ENCODE data around the gene TTYH1.

The TTYH1 gene

DNA sequence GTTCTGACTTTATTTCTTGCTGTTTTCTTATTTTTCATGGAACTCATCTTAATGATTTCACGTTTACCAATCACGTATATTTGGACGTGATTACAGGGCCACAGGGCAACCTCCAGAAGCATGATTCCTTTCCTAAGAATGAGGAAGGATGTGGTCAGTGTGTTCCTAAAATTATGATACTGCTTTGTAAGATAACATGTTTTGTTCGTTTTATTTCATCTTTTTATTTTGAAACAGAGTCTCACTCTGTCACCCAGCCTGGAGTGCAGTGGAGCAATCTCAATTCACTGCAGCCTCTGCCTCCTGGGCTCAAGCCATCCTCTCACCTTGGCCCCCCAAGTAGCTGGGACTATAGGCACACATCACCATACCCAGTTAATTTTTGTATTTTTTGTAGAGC lies 25.7 kb upstream of the TTYH1 start:
- H3K4me3 ChIP-seq (ENCODE audit: low read length) = no peak overlapping the region
- TF ChIP-seq, protein P1, sequence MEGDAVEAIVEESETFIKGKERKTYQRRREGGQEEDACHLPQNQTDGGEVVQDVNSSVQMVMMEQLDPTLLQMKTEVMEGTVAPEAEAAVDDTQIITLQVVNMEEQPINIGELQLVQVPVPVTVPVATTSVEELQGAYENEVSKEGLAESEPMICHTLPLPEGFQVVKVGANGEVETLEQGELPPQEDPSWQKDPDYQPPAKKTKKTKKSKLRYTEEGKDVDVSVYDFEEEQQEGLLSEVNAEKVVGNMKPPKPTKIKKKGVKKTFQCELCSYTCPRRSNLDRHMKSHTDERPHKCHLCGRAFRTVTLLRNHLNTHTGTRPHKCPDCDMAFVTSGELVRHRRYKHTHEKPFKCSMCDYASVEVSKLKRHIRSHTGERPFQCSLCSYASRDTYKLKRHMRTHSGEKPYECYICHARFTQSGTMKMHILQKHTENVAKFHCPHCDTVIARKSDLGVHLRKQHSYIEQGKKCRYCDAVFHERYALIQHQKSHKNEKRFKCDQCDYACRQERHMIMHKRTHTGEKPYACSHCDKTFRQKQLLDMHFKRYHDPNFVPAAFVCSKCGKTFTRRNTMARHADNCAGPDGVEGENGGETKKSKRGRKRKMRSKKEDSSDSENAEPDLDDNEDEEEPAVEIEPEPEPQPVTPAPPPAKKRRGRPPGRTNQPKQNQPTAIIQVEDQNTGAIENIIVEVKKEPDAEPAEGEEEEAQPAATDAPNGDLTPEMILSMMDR (conservative IDR thresholded peaks at IDR 0.05; ENCODE audit: low read depth, low read length) = no peak
- DNase-seq (ENCODE audit: low read depth) = no peak

DNA sequence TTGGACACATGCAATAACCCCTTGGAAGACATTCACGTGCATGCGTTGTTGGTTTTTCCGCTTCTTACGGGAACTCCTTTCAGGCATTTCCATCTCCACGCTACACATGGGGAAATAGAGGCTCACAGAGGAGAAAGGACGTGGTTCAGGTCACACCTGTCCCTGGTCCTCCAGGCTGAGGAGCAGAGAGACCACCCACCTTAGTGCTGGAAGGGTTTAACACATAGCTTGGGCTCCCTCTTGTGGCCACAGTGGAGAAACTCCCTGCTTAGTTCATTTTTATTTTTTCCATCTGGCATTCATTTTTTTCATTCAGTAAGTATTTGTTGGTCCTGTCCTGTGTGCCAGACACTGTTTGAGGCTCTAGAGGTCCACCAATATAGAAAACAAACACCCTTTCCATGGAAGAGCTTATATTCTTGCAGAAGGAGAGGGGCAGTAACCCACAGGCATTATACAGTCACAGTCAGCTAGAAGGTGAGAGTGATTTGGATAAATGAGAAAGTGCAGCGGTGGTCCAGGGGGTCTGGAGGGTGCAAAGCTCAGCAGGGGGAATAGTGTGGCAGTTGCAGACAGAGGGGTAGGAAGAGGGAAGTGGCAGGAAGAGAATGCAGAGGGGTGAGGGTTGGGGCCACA lies 24.2 kb upstream of the TTYH1 start:
- DNase-seq (ENCODE audit: low read depth) = peak; percentile 6
- H3K4me3 ChIP-seq (ENCODE audit: low read length) = no peak overlapping the region
- TF ChIP-seq, protein P1 (conservative IDR thresholded peaks at IDR 0.05; ENCODE audit: low read depth, low read length) = peak; percentile 78

- TF ChIP-seq, protein P1 (conservative IDR thresholded peaks at IDR 0.05; ENCODE audit: low read depth, low read length) = peak; percentile 25
- DNase-seq (ENCODE audit: low read depth) = no peak
- H3K4me3 ChIP-seq (ENCODE audit: low read length) = no peak overlapping the region
These were observed 23.6 kb upstream of the TTYH1 start for GRCh38 chr19:54391589-54392061.

- TF ChIP-seq, protein P1 (conservative IDR thresholded peaks at IDR 0.05; ENCODE audit: low read depth, low read length) = no peak
- DNase-seq (ENCODE audit: low read depth) = no peak
- no peak overlapping the region for H3K4me3 ChIP-seq (ENCODE audit: low read length)
These were observed 23.2 kb upstream of the TTYH1 start for GRCh38 chr19:54392105-54392504.

DNA sequence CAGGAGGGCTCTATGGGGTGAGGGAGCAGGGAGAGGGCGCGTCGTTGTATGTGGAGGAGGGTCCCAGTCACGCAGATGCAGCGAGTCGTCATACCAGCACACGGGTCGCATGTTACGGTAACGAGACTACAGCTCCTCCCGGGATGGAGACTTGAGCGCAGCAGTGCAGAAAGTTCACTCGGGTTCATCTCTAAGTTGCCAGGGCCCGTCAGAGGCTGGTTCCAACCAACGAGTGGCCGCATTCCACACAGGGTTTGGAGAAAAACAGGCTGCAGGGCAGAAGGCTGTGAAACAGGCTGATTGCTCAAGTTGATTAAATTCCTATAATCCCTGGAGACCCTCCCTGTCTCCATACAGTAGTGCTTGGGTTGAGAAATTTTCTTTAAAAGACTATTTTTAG lies 21.9 kb upstream of the TTYH1 start:
- TF ChIP-seq, protein P1 (conservative IDR thresholded peaks at IDR 0.05; ENCODE audit: low read depth, low read length) = no peak
- no peak overlapping the region for H3K4me3 ChIP-seq (ENCODE audit: low read length)
- DNase-seq (ENCODE audit: low read depth) = peak; percentile 8

DNA sequence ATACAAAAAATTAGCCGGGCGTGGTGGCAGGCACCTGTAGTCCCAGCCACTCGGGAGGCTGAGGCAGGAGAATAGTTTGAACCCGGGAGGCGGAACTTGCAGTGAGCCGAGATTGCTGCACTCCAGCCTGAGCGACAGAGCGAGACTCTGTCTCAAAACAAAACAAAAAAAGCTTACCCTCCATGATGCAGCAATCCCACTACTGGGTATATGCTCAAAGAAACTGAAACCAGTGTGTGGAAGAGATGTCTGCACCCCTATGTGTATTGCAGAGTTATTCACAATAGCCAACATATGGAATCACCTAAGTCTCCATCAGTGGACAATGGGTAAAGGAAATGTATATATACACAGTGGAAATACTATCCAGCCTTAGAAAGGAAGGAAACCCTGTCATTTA lies 19.6 kb upstream of the TTYH1 start:
- H3K4me3 ChIP-seq (ENCODE audit: low read length) = no peak overlapping the region

GRCh38 chr19:54399189-54399588 lies 16.1 kb upstream of the TTYH1 start:
- TF ChIP-seq, protein P1 (conservative IDR thresholded peaks at IDR 0.05; ENCODE audit: low read depth, low read length) = no peak
- H3K4me3 ChIP-seq (ENCODE audit: low read length) = no peak overlapping the region

More for the DNA sequence above, 19.6 kb upstream of the TTYH1 start:
- DNase-seq (ENCODE audit: low read depth) = no peak
- TF ChIP-seq, protein P1 (conservative IDR thresholded peaks at IDR 0.05; ENCODE audit: low read depth, low read length) = no peak

More at GRCh38 chr19:54399189-54399588, 16.1 kb upstream of the TTYH1 start:
- DNase-seq (ENCODE audit: low read depth) = no peak
